T-helper 1 cell treated with Interleukin-12 subunit alpha and Interleukin-12 subunit beta and Interleukin-4 antibody, amounts not matched to agents 30 ng/mL and 1 ng/mL, for 36 hours (primary cell): ENCODE results near the gene ANKS3. TPM values are rescaled to one million over a fixed set of nuclear protein-coding genes. Genes with fewer than 3 reads are reported as not detected.

Source experiments
- intact Hi-C: fragments of 100-400 bp; cut with micrococcal nuclease; formaldehyde crosslinking; loops from one replicate; pipeline ENCODE4 v1.15.1; 2024
- total RNA-seq: library from RNA; stranded (reverse); gene quantifications from 2 replicates; pipeline ENCODE4 v1.2.3, GENCODE V29; 2022

ANKS3 gene
- total RNA-seq, 1 donor from 2014 or later = 17.2 TPM

DNA sequence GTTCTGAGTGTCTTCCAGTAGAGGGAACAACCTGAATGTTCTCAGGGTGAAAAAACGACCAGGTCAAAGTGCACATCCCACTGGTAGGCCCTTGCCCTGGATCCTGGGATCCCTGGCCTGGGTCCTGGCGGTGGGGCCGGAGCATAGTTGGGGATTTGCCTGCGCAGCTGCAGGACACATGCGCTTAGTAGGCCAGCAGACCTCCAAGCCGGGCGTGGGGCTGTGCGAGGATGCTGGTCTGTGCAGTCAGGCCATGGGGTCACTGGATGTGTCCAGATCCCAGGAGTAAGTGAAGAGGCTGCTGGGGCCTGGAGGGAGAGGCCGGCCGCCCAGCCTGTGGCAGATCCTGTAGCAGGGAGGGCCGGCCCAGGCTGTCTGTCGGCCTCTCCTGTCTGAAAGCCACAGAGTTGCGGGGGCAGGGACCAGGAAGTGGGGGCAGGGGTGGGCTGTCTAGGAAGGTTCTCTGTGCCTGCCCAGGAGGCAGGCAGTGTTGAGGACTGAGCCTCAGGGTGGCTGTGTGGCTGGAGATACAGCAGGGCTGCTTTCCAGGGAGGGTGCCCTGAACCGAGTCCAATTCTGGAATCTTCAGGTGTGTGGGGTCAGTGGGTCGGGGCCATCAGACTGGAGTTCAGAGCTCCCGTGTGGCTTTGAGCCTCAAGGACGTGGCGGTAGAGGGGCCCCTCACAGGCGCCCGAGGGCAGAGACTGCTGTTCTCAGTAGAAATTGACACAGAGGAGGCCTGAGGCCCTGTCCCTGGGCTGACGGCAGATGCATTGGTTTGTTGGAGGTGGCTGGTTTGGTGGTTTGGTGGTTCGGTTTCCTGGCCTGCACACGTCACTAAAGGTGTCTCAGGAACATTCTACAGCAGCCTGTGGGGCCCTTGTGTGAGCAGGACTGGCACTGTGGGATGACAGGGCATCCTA is 57.9 kb downstream of the ANKS3 start:
- intact Hi-C loops = loop anchor here (1.0 to 5.0 kb wide), 6 partner anchors 11 to 91 kb away; partner anchors contain the start of genes MGRN1, NUDT16L1 and ZNF500

DNA sequence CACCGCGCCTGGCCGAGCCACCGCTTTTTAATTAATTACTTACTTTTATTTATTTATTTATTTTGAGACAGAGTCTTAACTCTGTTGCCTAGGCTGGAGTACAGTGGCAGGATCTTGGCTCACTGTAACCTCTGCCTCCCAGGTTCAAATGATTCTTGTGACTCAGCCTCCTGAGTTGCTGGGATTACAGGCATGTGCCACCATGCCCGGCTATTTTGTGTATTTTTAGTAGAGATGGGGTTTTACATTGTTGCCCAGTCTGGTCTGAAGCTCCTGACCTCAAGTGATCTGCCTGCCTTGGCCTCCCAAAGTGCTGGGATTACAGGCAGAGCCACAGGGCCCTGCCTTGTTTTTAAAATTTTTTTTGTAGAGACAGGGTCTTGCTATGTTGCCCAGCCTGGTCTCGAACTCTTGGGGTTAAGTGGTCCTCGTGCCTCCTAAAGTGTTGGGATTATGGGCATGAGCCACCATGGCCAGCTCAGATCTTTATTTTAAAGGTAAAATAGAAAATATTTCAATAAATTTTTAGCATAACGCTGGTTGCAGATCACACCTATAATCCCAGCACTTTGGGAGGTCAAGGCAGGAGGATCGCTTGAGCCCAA is 59.0 kb downstream of the ANKS3 start:
- intact Hi-C loops = loop anchor here (5.0 kb wide), 1 partner anchor 92 kb away; the partner anchor contains the start of gene ZNF500

DNA sequence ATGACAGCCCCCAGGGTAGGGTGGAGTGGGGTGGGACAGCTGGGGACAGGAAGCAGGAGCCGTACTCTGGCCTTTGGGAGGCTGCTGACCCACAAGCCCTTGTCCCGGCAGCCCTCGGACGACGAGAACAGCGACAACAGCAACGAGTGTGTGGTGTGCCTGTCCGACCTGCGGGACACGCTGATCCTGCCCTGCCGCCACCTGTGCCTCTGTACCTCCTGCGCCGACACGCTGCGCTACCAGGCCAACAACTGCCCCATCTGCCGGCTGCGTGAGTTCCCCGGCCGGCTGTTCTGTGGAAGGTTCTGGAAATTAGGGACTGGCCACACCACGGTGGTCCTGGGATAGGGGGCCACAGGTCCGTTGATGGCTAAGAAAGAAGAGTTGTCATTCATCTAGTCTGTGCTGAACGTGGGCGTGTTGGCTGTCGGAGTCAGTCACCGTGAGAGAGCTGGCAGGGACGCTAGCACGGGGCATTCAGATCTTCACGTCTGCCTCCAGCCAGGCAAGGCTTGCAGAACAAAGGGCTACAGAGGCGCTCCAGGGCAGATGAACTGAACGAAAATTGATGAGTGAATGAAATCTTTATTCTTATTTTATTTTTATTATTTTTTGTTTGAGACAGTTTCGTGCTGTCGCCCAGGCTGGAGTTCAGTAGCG is 60.6 kb downstream of the ANKS3 start:
- intact Hi-C loops = no loop called here

DNA sequence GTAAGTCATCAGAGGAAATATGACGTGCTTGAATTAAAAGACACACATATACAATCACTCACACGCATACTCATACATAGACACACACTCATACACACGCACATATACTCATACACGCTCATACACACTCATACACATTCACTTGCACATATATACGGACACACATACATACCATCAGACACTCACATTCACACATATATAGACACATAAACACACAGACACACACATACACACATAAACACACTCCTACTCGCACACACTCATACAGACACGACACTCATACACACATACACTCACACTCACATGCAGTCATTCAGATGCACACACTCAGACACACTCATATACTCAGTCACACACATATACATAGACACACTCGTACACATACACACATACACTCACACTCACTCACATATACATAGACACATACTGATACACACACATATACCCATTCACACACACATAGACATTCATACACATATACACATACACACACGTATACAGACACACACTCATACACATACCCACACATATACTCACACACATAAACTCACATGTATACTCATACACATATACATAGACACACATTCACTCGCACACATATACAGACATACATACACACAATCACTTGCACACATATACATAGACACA is 65.6 kb downstream of the ANKS3 start:
- intact Hi-C loops = no loop called here

DNA sequence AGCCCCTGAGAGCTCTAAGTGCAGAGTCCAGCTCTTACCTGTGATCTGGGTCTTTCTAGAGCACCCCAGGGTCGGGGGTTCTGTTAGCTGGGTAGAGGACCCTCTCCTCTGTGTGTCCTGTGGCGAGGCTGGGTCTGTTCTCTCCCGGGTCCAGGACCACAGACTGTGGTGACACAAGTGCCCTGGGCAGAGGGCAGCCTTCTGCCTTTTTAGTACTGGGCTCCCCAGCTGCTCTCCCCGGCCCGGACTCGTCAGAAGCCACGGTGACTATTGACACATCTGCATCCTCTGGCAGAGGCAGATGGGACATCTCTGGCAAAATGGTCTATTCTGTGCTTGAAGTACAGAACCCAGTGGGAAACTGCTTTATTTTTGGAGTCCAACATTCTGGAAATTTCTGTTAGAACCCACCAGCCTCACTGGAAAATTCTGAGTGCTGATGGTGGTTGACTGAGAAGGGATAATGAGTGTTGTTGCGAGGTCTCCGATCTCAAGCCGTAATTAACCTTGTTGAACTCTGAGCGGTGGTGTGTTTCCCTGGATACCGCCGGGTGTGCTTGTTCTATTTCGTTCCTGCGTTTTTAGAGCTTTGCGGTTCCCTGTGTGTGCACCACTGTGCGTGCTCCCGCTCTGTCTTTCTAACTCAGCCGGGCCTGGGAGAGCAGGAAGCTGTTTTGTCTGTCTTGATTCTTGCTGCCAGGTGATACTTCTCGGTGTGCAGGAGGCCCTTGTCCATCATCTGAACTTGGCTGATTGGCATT is 66.7 kb downstream of the ANKS3 start:
- intact Hi-C loops = no loop called here

DNA sequence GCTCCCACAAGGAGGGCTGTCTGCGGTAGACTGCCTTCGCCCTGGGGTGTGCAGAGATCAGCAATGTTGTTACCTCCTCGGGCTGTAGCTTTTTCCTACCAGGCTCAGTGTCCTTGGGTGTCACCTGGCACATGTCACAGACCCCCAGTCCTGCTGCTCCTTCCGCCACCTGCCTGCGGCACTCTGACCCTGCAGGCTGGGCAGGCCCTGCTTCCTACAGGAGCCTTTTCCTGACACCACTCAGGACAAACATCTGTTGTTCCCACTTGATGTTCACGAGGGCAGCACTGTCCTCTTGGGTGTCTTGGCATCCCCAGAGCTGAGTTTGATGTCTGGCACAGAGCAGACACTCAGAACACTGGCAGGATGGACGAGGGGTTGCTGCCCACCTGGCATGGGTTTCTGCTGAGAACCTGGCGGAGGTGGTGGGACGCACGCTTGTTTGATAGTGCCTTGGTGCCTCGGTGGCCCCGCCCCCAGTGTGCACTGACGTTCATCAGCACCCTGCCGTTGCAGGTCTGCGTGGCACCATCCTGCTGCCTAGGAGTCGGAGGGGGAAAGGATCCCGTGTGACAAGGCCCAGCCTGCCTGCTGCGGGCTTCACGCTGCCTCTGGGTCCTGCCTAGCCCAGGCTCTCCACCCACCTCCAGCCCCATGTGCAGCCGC is 67.4 kb downstream of the ANKS3 start:
- intact Hi-C loops = no loop called here

DNA sequence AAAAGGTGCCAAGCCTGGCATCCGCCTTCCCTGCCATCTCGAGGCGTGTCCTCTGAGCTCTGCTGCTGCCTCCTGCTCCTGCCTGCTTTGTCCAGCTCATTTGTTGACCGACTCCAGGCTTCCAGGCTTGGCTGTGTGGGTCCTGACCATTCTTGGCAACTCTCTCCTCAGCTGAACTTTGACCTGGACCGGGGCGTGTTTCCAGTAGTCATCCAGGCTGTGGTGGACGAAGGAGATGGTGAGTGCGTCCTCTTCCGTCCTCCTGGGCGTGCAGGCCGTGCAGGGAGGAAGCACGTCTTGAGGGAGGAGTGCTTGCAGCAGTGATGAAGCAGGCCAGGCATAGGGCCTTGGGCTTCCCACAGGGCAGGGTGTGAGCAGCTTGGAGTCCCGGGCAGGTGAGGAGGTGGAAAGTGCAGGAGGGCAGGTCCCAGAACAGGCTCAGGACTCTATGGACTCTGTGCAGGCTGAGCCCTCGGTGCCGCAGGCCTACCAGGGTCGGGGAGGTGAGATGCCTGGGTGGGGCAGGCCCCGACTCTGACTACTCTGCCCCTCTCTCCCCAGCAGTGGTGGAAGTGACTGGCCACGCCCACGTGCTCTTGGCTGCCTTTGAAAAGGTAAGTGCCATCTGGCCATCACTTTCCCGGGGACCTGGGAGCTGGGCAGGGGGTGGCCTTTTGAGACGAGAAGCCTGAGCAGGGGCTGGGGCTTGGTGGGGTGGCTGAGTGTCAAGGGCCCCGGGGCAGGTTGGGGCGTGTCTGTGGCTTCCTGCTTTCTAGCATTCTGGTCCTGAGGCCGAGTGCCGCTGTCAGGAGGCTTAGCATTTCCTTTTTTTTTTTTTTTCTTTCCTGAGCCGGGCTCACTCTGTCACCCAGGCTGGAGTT is 69.3 kb downstream of the ANKS3 start:
- intact Hi-C loops = loop anchor here (1.0 to 5.0 kb wide), 6 partner anchors 12 to 252 kb away; partner anchors contain the start of genes ANKS3, DNAAF8, MGRN1 and NUDT16L1

DNA sequence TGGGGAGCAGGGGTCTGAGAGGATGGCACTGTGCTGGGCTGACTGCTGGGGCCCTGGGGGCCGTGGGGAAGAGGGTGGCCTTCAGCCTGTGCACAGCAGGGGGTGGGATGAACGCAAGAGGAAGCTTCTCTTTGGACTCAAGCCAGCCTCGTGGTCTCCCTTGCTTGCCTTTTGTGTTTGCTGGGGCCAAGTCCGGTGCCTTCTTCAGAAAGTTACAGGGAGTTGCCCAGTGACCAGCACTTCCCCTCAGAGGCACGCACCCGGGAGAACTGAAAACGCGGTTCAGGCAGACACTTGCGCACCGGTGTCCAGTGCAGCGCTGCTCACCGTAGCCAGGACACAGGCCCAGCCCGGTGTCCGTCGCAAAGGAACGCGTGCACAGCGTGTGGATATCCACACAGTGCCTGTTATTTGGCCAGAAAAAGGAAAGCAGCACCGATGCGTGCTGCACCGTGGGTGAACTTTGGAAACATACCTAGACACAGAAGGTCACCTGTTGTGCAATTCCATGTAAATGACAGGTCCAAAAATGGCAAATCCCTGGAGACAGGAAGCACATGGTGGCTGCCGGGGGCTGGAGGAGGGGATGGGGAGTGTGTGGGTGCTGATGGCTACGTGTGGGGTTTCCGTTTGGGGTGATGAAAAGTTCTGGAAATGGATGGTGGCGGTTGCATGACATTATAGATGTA is 70.2 kb downstream of the ANKS3 start:
- intact Hi-C loops = loop anchor here (2.0 to 5.0 kb wide), 4 partner anchors 39 to 252 kb away; partner anchors contain the start of genes ANKS3, DNAAF8 and MGRN1

DNA sequence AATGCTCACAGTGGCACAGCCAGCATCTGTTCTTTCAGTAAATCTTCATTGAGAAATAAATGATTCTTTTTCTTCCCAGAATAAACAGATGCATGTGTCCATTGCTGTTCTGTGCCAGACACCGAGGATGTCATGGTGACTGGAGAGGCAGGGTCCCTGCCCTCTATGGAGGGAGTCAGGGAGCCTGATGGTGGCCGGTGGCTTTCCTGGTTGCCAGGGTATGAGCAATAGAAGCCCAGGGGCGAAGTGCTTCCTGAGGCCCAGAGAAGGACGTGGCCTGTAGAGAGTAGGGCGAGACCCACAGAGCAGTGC is 70.7 kb downstream of the ANKS3 start:
- intact Hi-C loops = loop anchor here (5.0 kb wide), 1 partner anchor 251 kb away; no protein-coding TSS in a partner anchor

DNA sequence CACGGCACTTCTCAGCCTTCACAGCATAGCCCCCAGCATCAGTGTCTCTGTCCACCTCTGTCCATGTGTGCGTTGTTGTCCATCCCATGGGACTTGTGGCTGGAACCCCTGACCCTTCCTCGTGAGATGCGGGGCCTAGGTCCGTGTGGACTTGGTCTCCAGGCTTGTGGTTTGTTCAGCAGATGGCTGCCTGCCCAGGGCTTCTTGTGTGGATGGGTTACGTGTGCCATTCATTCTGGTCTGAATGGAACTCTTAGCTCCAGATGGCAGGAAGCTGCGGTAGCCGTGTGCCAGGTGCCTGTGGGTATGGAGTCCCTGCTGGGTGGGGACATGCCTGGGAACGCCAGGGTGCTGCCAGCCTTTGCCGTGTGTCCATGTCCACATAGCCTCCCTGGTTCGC is 72.4 kb downstream of the ANKS3 start:
- intact Hi-C loops = loop anchor here (5.0 kb wide), 1 partner anchor 249 kb away; no protein-coding TSS in a partner anchor

DNA sequence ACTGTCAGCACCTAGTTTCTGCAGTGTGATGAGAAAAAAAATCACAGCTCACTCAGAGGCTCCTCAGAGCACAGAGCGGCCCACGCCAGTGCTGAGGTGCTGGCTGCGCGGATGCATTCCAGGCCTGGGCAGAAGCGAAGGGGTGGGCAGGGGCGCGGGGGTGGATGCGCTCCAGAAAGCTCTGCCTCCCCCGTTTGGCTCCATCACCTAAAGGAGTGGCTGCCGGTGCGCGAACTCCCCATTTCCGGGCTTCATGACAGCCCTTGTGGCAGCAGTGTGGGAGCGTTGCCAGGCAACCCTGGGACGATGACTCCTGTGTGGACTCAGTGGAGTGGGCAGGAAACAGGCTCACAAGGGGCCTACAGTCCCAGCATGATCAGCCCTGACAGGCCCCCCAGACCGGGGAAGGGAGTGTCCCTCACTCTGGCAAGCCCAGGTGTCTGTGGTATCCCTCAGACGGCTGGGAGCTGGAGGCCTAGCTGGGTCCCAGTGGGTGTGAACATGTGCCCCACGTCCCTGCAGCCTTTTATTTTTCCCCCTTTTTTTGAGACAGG is 73.5 kb downstream of the ANKS3 start:
- intact Hi-C loops = loop anchor here (1.0 to 5.0 kb wide), 2 partner anchors 16 to 248 kb away; no protein-coding TSS in a partner anchor

DNA sequence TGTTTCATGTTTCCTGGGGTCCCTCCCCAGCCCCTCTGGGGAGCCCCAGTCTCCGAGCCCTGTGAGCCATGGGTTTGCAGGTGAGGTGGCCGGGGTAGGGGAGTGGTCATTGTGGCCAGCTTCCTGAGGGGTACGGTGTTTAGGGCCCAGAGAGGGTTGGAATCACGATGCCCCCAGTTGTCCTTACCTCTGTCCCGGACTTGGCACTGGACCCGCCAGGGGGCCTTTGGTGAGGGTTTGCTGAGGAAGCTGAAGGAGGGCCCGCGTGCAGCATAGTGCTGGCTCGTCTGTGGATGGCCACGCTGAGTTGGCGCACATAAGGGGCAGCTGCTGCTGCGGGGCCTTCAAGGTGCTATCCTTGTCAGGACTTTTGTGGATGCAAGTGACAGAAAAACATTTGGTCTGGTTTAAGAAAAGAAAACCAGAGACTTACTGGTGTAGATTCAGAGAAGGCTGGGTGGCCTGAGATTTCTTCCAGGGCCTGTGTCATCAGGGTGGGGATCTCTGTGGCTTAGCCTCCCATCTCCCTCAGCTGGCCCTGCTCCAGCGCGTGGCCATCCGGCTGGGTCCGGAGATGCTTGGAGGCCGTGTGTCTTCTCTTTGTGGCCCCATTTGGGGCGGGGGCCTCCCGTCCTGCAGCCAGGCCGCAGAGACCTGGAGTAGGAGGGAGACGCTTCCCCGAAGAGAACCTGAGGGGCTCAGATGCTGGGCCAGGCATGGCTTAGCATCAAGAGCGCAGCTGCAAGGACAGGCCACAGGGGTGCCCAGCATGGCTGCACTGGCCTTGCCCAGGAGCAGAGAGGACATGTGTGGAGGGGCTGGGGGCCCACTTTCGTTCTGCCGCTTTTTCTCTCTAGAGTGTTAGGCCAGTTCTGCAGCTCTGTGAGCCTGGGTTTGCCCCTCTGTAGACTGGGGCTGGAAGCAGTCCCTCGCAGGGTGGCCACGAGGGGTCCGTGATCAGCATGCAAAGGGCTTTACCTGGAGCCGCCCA is 74.4 kb downstream of the ANKS3 start:
- intact Hi-C loops = loop anchor here (1.0 to 5.0 kb wide), 2 partner anchors 17 to 247 kb away; no protein-coding TSS in a partner anchor

DNA sequence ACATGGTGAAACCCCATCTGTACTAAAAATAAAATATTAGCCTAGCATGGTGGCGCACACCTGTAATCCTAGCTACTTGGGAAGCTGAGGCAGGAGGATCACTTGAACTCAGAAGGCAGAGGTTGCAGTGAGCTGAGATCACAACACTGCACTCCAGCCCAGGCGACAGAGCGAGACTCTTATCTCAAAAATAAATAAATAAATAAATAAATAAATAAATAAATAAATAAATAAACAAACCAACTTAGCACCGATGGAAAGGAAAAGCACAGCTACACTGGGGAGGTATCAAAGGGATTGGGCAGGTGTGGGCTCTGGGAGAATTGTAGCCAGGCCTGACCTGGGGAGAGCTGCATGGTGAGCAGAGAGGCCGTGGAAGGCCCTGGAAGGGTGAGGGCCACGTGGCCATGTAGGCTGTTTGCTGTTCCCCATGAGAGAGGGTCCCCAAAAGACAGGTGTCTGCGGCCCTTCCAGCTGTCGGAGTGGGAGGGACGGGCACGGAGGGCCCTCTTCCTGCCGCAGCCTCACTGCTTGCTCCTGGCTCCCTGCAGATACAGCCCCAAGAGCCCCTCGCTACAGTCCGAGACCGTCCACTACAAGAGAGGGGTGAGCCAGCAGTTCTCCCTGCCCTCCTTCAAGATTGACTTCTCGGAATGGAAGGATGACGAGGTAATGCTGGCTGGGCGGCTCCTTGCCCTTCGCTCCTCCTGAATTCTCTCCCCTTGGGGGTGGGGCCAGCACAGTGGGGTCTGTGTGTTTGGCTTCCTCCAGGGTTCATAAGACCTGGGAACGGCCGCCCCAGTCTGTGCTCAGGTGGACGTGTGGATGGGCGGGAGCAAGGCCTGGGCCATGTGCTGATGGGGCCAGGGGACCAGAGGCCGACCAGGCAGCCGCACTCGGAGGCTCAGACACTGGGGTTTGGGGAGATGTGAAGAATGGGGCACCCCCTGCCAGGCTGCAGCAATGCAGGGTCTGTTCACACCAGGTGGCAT is 77.1 kb downstream of the ANKS3 start:
- intact Hi-C loops = no loop called here

DNA sequence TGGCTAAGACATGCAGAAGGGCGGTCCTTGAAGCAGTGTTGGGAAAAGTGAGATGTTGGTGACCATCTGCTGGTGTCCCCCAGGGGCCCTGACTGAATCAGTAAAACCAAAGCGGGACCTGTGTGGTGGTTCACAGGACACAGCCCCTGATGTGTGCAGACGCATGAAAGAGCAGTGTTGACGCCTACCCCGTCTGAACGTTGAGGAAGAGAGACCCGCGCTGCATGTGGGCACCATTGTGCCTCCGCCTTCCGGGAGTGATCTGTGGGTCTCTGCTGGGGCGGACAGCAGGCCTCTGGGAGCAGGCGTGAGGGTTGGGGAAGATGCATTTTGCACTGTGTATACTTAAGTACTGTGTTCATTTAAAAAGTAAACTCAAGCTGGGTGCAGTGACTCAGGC is 77.8 kb downstream of the ANKS3 start:
- intact Hi-C loops = no loop called here

DNA sequence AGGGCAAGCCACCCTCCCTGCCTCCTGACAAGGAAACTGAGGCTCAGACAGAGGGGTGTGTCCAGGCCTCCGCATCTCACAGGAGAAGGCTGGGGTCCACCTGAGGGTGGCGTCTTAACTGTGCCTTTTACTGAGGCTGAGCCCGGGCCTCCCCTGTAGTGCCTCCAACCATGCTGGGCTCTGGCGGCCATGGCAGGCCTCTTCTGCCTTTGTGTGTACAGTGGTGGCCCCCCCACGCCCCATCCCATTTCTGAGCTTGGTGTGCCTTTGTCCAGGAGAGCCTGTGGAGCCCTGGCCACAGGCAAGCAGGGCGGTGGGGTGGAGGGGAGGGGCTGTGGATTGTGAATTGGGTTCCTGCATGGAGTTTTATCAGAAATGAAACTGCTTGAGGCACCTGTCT is 78.3 kb downstream of the ANKS3 start:
- intact Hi-C loops = no loop called here
